Neuronal stem cell (in vitro differentiated cells): ENCODE data around the gene VGLL3.

Source experiments
- DNase-seq: peaks from one replicate; pipeline ENCODE4 v3.0.0-alpha.2; 2013; ENCODE audit warnings: low spot score
- H2AFZ ChIP-seq: one replicate; pipeline ENCODE4 v1.6.1; 2013; ENCODE audit warnings: mild to moderate bottlenecking, low read length, inconsistent platforms
- H2AK5ac ChIP-seq: 2 replicates; pipeline ENCODE4 v1.6.1; 2013; ENCODE audit warnings: low read depth, mild to moderate bottlenecking, inconsistent platforms, low read length, moderate library complexity, mixed read lengths
- H2BK120ac ChIP-seq: 2 replicates; pipeline ENCODE4 v1.6.1; 2013; ENCODE audit warnings: low read depth, mild to moderate bottlenecking, inconsistent platforms, low read length, moderate library complexity, mixed read lengths
- H2BK12ac ChIP-seq: one replicate; pipeline ENCODE4 v1.6.1; 2013; ENCODE audit warnings: low read length, inconsistent platforms
- H2BK15ac ChIP-seq: 2 replicates; pipeline ENCODE4 v1.6.1; 2013; ENCODE audit warnings: mild to moderate bottlenecking, low read length, inconsistent platforms, mixed read lengths
- H2BK5ac ChIP-seq: one replicate; pipeline ENCODE4 v1.6.1; 2013; ENCODE audit warnings: inconsistent platforms, mild to moderate bottlenecking, low read length, moderate library complexity
- H3K14ac ChIP-seq: one replicate; pipeline ENCODE4 v1.6.1; 2013; ENCODE audit warnings: low read length, inconsistent platforms
- H3K18ac ChIP-seq: 2 replicates; pipeline ENCODE4 v1.6.1; 2013; ENCODE audit warnings: low read length, inconsistent platforms
- H3K23ac ChIP-seq: 2 replicates; pipeline ENCODE4 v1.6.1; 2013; ENCODE audit warnings: low read depth, mild to moderate bottlenecking, mixed read lengths, low read length, inconsistent platforms; ENCODE audit not compliant: poor library complexity
- H3K27ac ChIP-seq: replicated peaks from 3 replicates; pipeline ENCODE4 v1.5.1; 2013; ENCODE audit warnings: low read length, inconsistent platforms
- H3K27me3 ChIP-seq, 3 experiments: 2 replicates each; pipeline ENCODE4 v1.6.1; 2013; ENCODE audit warnings: low read length in 3 of 3, mild to moderate bottlenecking in 2 of 3, inconsistent platforms in 1 of 3, low read depth in 1 of 3, mixed read lengths in 1 of 3, moderate library complexity in 1 of 3; ENCODE audit not compliant: control insufficient read depth in 3 of 3, insufficient read depth in 3 of 3
- H3K36me3 ChIP-seq, 2 donors: replicated peaks in 1 of 2; 2 replicates each; pipeline ENCODE4 v1.6.1; 2013; ENCODE audit warnings: low read length in 2 of 2; ENCODE audit not compliant: control insufficient read depth in 2 of 2, insufficient read depth in 2 of 2
- H3K4ac ChIP-seq: 2 replicates; pipeline ENCODE4 v1.6.1; 2013; ENCODE audit warnings: inconsistent platforms, mild to moderate bottlenecking, low read length, moderate library complexity
- H3K4me1 ChIP-seq, 2 donors: 1 replicate in 1 of 2; 2 replicates in 1 of 2; pipeline ENCODE4 v1.6.1; 2013; ENCODE audit warnings: low read length in 2 of 2, low read depth in 1 of 2; ENCODE audit not compliant: control insufficient read depth in 2 of 2, insufficient read depth in 1 of 2
- H3K4me2 ChIP-seq: one replicate; pipeline ENCODE4 v1.6.1; 2013; ENCODE audit warnings: mild to moderate bottlenecking, low read length, inconsistent platforms; ENCODE audit not compliant: insufficient read depth, poor library complexity, severe bottlenecking
- H3K4me3 ChIP-seq, 2 donors: 2 replicates each; pipeline ENCODE4 v1.5.1; 2013; ENCODE audit warnings: low read length in 2 of 2, mild to moderate bottlenecking in 2 of 2, inconsistent platforms in 1 of 2, moderate library complexity in 1 of 2
- H3K79me1 ChIP-seq: one replicate; pipeline ENCODE4 v1.6.1; 2013; ENCODE audit warnings: low read depth, mild to moderate bottlenecking, inconsistent platforms, low read length, moderate library complexity
- H3K9ac ChIP-seq: one replicate; pipeline ENCODE4 v1.6.1; 2013; ENCODE audit warnings: mild to moderate bottlenecking, low read depth, low read length, inconsistent platforms; ENCODE audit not compliant: poor library complexity
- H3K9me3 ChIP-seq, 2 donors: replicated peaks in 1 of 2; 2 replicates each; pipeline versions ENCODE3 to v1.6.1; 2013; ENCODE audit warnings: low read length in 2 of 2, mild to moderate bottlenecking in 2 of 2, inconsistent platforms in 1 of 2, low read depth in 1 of 2, mixed read lengths in 1 of 2, moderate library complexity in 1 of 2; ENCODE audit not compliant: control insufficient read depth in 2 of 2, insufficient read depth in 1 of 2
- H4K8ac ChIP-seq: one replicate; pipeline ENCODE4 v1.6.1; 2013; ENCODE audit warnings: low read depth, mild to moderate bottlenecking, inconsistent platforms, low read length, moderate library complexity
- H4K91ac ChIP-seq: one replicate; pipeline ENCODE4 v1.6.1; 2013; ENCODE audit warnings: low read length, low read depth, mild to moderate bottlenecking, inconsistent platforms; ENCODE audit not compliant: poor library complexity
- WGBS, 2 donors: extraction: QIAGEN DNeasy Blood & Tissue Kit; methylation state at CpG; one replicate each; pipeline ENCODE4 v1.1.7; 2013; ENCODE audit warnings: missing lambda C conversion rate in 2 of 2, mixed read lengths in 1 of 2; ENCODE audit not compliant: insufficient read length in 2 of 2, insufficient replicate concordance in 1 of 2; ENCODE audit errors: extremely low coverage in 2 of 2; 5-methylcytosine and 5-hydroxymethylcytosine counted together

Gene VGLL3

DNA sequence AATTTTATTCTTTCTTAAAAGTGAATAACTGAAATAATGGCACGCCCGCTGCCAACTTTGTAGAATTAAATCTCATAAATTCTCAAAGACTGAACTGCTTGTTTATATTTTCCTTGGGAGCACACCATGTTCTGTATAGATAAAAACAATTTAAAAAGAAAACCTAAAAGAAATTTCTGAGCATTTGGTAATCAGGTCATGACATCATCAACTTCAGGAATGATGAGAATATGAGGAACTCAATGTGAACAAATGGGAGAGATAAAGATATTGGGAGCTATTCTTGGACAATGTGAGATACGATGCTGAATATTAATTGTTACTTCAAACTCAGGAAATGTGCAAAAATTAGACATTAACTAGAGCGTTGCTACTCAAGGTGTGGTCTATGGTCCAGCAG is 10.0 kb upstream of the VGLL3 start:
- no peak overlapping the region for H2AK5ac ChIP-seq
- WGBS, 2 donors: no CpG with 5 or more reads among the region's 4 CpGs

DNA sequence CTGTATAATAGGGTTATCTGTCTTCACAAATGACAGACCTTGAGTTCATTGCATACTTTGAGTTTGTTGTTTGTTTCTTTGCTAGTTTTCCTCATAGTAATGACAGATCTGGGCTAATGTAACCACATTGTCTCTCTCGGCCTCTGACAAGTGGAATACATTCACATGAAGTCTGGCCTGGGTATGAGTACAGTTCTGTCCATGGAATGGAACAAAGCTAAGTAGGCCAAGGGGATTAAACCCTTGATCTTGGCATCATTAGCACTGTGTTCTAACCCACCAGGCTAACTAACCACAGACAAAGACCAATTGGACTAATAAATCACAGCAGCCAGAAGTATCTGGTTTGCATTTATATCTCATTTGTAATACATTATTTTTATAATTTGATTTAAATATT is 7.6 kb upstream of the VGLL3 start:
- WGBS, 2 donors: no CpG with 5 or more reads among the region's 1 CpG
- no peaks in the 10 kb centered on the region for H3K36me3 ChIP-seq
- H3K4me1 ChIP-seq: peaks cover 0 to 2% of the 10 kb centered on the region in 2 donors
- DNase-seq: no peak
- H2AFZ ChIP-seq: no peak overlapping the region
- H3K4me3 ChIP-seq: no peak overlapping the region
- H4K8ac ChIP-seq: no peak overlapping the region
- H2BK15ac ChIP-seq: no peak overlapping the region
- H3K18ac ChIP-seq: no peak overlapping the region
- H2AK5ac ChIP-seq: no peak overlapping the region
- no peak overlapping the region for H3K4me2 ChIP-seq
- H4K91ac ChIP-seq: no peak overlapping the region
- peaks cover 0 to 5% (median 0%) of the 10 kb centered on the region in 3 experiments for H3K27me3 ChIP-seq
- H3K79me1 ChIP-seq: no peaks in the 10 kb centered on the region
- no peak overlapping the region for H3K4ac ChIP-seq
- H3K9me3 ChIP-seq: no peaks in the 10 kb centered on the region
- no peak overlapping the region for H2BK12ac ChIP-seq
- H3K14ac ChIP-seq: no peak overlapping the region
- no peak overlapping the region for H2BK120ac ChIP-seq
- H2BK5ac ChIP-seq: no peak overlapping the region
- no peak overlapping the region for H3K9ac ChIP-seq
- H3K27ac ChIP-seq: no peak overlapping the region
- no peak overlapping the region for H3K23ac ChIP-seq

More for the DNA sequence above, 10.0 kb upstream of the VGLL3 start:
- Histone ChIP-seq H2AFZ (no peak overlapping the region), H2BK120ac (no peak overlapping the region), H3K23ac (no peak overlapping the region), H3K4me1 (peaks cover 0 to 2% of the 10 kb centered on the region in 2 donors), H4K91ac (no peak overlapping the region), H3K79me1 (no peaks in the 10 kb centered on the region), H3K4me2 (no peak overlapping the region), H4K8ac (no peak overlapping the region), H2BK15ac (no peak overlapping the region), H2BK12ac (no peak overlapping the region), H3K14ac (no peak overlapping the region), H3K9ac (no peak overlapping the region), H3K9me3 (no peaks in the 10 kb centered on the region), H3K18ac (no peak overlapping the region), H3K4me3 (no peak overlapping the region), H2BK5ac (no peak overlapping the region), H3K27ac (no peak overlapping the region), H3K36me3 (no peaks in the 10 kb centered on the region), H3K27me3 (no peaks in the 10 kb centered on the region), H3K4ac (no peak overlapping the region)
- no peak for DNase-seq

DNA sequence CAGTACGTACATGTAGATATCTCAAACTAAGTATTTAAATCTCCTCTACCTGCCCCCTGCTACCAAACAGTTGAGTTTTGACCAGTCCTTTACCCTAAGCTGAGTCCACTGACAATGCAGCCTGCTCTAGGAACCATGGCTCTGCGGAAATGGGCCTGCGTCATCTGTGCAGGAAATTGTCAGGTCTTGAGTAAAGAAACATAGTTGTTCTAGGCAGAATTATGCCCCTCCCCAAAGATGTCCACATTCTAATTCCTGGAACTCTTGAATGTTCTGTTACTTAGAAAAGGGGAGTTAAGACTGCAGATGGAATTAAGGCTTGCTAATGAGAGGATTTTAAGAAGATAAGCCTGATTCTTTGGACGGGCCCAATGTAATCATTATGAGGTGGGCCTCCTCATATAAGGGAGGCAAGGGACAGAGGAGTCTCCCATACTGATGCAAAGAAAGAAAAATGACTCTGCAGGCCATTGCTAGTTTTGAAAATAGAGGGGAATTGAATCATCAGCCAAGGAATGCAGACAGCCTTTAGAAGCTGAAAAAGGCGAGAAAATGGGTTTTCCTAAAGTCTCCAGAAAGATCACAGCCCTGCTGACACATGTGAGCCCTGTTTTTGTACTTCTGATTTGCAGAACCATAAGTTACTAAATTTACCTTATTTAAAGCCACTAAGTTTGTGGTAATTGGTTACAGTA is 5.5 kb upstream of the VGLL3 start:
- peaks cover 0 to 9% (median 0%) of the 10 kb centered on the region in 3 experiments for H3K27me3 ChIP-seq
- H3K9me3 ChIP-seq: no peaks in the 10 kb centered on the region
- no peak overlapping the region for H3K27ac ChIP-seq
- H3K18ac ChIP-seq: no peak overlapping the region
- H3K9ac ChIP-seq: no peak overlapping the region
- no peak overlapping the region for H3K4ac ChIP-seq
- H2AK5ac ChIP-seq: no peak overlapping the region
- H3K4me3 ChIP-seq: no peak overlapping the region
- H2BK15ac ChIP-seq: no peak overlapping the region
- no peak overlapping the region for H4K8ac ChIP-seq
- H3K23ac ChIP-seq: no peak overlapping the region
- no peaks in the 10 kb centered on the region for H3K36me3 ChIP-seq
- H3K4me2 ChIP-seq: no peak overlapping the region
- H2BK120ac ChIP-seq: no peak overlapping the region
- no peak overlapping the region for H2AFZ ChIP-seq
- H3K14ac ChIP-seq: no peak overlapping the region
- WGBS, 2 donors: no CpG with 5 or more reads among the region's 5 CpGs
- no peak overlapping the region for H2BK5ac ChIP-seq
- H3K79me1 ChIP-seq: no peaks in the 10 kb centered on the region
- H4K91ac ChIP-seq: no peak overlapping the region
- H3K4me1 ChIP-seq: peaks cover 3 to 4% of the 10 kb centered on the region in 2 donors
- no peak overlapping the region for H2BK12ac ChIP-seq
- DNase-seq: no peak

DNA sequence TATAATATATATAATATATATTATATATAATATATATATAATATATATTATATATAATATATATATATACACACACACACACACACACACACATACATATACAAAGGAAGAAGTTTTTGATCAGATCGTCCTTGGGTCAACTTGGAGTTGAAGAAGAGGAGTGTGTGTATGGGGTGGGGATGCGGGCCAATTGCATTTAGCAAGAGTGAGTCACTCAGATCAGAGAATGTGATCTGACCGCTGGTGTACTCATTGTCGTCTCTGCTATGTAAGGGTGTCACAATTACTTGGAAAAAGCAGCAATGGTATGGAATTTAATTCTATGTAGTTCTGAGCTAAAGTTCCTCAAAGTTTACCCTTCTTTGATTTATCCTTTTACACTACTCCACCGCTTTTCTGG is 4.6 kb upstream of the VGLL3 start:
- WGBS, 2 donors: no CpG with 5 or more reads among the region's 5 CpGs
- no peak overlapping the region for H3K27ac ChIP-seq
- H4K91ac ChIP-seq: no peak overlapping the region
- H2BK12ac ChIP-seq: no peak overlapping the region
- H2BK15ac ChIP-seq: no peak overlapping the region
- H3K36me3 ChIP-seq: no peaks in the 10 kb centered on the region
- no peak for DNase-seq
- no peak overlapping the region for H2AFZ ChIP-seq
- no peak overlapping the region for H3K4me3 ChIP-seq
- H3K4me1 ChIP-seq: peaks cover 3 to 4% of the 10 kb centered on the region in 2 donors
- no peak overlapping the region for H3K9ac ChIP-seq
- H3K14ac ChIP-seq: no peak overlapping the region
- no peak overlapping the region for H3K23ac ChIP-seq
- H3K4ac ChIP-seq: no peak overlapping the region
- H3K4me2 ChIP-seq: no peak overlapping the region
- H3K9me3 ChIP-seq: no peaks in the 10 kb centered on the region
- H3K79me1 ChIP-seq: no peaks in the 10 kb centered on the region
- H4K8ac ChIP-seq: no peak overlapping the region
- no peak overlapping the region for H3K18ac ChIP-seq
- no peak overlapping the region for H2BK120ac ChIP-seq
- no peak overlapping the region for H2AK5ac ChIP-seq
- H3K27me3 ChIP-seq: peaks cover 0 to 9% (median 0%) of the 10 kb centered on the region in 3 experiments
- H2BK5ac ChIP-seq: no peak overlapping the region
